Endothelial cell of umbilical vein (primary cell): ENCODE measurements around the gene AFTPH.

Experiments used
- CTCF ChIP-seq, 2 donors: IDR thresholded peaks; 1 replicate in 1 of 2; 2 replicates in 1 of 2; pipeline ENCODE4 v1.5.1; 2011; ENCODE audit warnings: low read length in 2 of 2, mild to moderate bottlenecking in 2 of 2, moderate library complexity in 2 of 2, control low read depth in 1 of 2, inconsistent platforms in 1 of 2, low read depth in 1 of 2; ENCODE audit not compliant: insufficient read depth in 1 of 2; ENCODE audit errors: extremely low read depth in 1 of 2
- EZH2 ChIP-seq: IDR thresholded peaks from 2 replicates; pipeline ENCODE4 v1.6.1; 2012; ENCODE audit warnings: borderline replicate concordance, low read depth, mild to moderate bottlenecking, moderate library complexity, low read length, inconsistent platforms; ENCODE audit not compliant: severe bottlenecking
- FOS ChIP-seq: IDR thresholded peaks from 2 replicates; pipeline ENCODE4 v1.6.1; 2011; ENCODE audit warnings: mild to moderate bottlenecking, low read length, moderate library complexity, borderline replicate concordance; ENCODE audit not compliant: insufficient read depth
- GATA2 ChIP-seq: IDR thresholded peaks from 2 replicates; pipeline ENCODE4 v1.7.0; 2011; ENCODE audit warnings: low read depth, mild to moderate bottlenecking, moderate library complexity, mixed read lengths, low read length; ENCODE audit not compliant: insufficient read length, insufficient read depth
- JUN ChIP-seq: IDR thresholded peaks from 2 replicates; pipeline ENCODE4 v1.6.1; 2011; ENCODE audit warnings: borderline replicate concordance, low read depth; ENCODE audit not compliant: insufficient read length, insufficient read depth
- MAX ChIP-seq: IDR thresholded peaks from 2 replicates; pipeline ENCODE4 v1.6.1; 2011; ENCODE audit not compliant: insufficient read depth, insufficient read length
- MYC ChIP-seq: IDR thresholded peaks from one replicate; pipeline ENCODE4 v1.6.1; 2011; ENCODE audit warnings: mild to moderate bottlenecking, low read depth, low read length
- POLR2A ChIP-seq: IDR thresholded peaks from 2 replicates; pipeline ENCODE4 v1.6.1; 2012; ENCODE audit warnings: low read depth, mild to moderate bottlenecking, control low read depth, low read length
- POLR2AphosphoS5 ChIP-seq: IDR thresholded peaks from 2 replicates; pipeline ENCODE4 v1.6.1; 2012; ENCODE audit warnings: low read depth, mild to moderate bottlenecking, control low read depth, low read length, moderate library complexity; ENCODE audit not compliant: insufficient read depth

GRCh38 chr2:64534363-64534762, 10.2 kb downstream of the AFTPH start:
- no peak for TF ChIP-seq CTCF (IDR thresholded peaks at IDR 0.05; ENCODE audit: extremely low read depth in 1 of 2, insufficient read depth in 1 of 2, low read depth in 1 of 2, low read length in 2 of 2)
- TF ChIP-seq POLR2AphosphoS5: no peak
- TF ChIP-seq POLR2A: no peak
- TF ChIP-seq MAX: no peak
- no peak for TF ChIP-seq EZH2
- TF ChIP-seq MYC: no peak
- TF ChIP-seq JUN: no peak
- no peak for TF ChIP-seq GATA2
- no peak for TF ChIP-seq FOS
